HG03558 (cell line): ENCODE results near the gene HBP1.

Experiments used
- ATAC-seq: cut with Tn5 transposase; IDR thresholded peaks from one replicate; pipeline ENCODE4 v1.9.1; 2021; ENCODE audit warnings: moderate number of reproducible peaks; ENCODE audit not compliant: unreplicated experiment; ENCODE audit errors: extremely low read depth

Gene HBP1

GRCh38 chr7:107180378-107180777 is 11.6 kb downstream of the HBP1 start:
- ATAC-seq, result no peak

GRCh38 chr7:107181172-107181571 is 12.4 kb downstream of the HBP1 start:
- ATAC-seq, result no peak

GRCh38 chr7:107185716-107186115 is 16.9 kb downstream of the HBP1 start:
- no peak for ATAC-seq

GRCh38 chr7:107186240-107186639 is 17.4 kb downstream of the HBP1 start:
- ATAC-seq, result no peak

- no peak for ATAC-seq
These were observed 19.0 kb downstream of the HBP1 start for GRCh38 chr7:107187774-107188173.

- no peak for ATAC-seq
These were observed 21.3 kb downstream of the HBP1 start for GRCh38 chr7:107190090-107190489.

- no peak for ATAC-seq
These were observed 25.2 kb downstream of the HBP1 start for GRCh38 chr7:107194052-107194451.

- no peak for ATAC-seq
These were observed 28.2 kb downstream of the HBP1 start for GRCh38 chr7:107196834-107197610.

GRCh38 chr7:107201795-107202450 is 33.1 kb downstream of the HBP1 start:
- ATAC-seq, result no peak

GRCh38 chr7:107203607-107204006 is 34.8 kb downstream of the HBP1 start:
- no peak for ATAC-seq

GRCh38 chr7:107206136-107206535 is 37.3 kb downstream of the HBP1 start:
- ATAC-seq, result no peak

- ATAC-seq, result no peak
These were observed 37.9 kb downstream of the HBP1 start for GRCh38 chr7:107206706-107207105.

GRCh38 chr7:107207459-107207858 is 38.7 kb downstream of the HBP1 start:
- ATAC-seq, result no peak

- ATAC-seq, result no peak
These were observed 39.3 kb downstream of the HBP1 start for GRCh38 chr7:107208024-107208521.

GRCh38 chr7:107208563-107208962 is 39.8 kb downstream of the HBP1 start:
- no peak for ATAC-seq

GRCh38 chr7:107209565-107209964 is 40.8 kb downstream of the HBP1 start:
- no peak for ATAC-seq

- ATAC-seq, result no peak
These were observed 41.6 kb downstream of the HBP1 start for GRCh38 chr7:107210400-107210799.

- no peak for ATAC-seq
These were observed 43.9 kb downstream of the HBP1 start for GRCh38 chr7:107212725-107213124.

- ATAC-seq, result no peak
These were observed 44.5 kb downstream of the HBP1 start for GRCh38 chr7:107213193-107213788.

- ATAC-seq, result no peak
These were observed 45.1 kb downstream of the HBP1 start for GRCh38 chr7:107213945-107214344.

GRCh38 chr7:107219563-107220244 is 50.9 kb downstream of the HBP1 start:
- ATAC-seq, result no peak
